ENCODE data around the gene DNAJC4. TPM values are rescaled to one million over a fixed set of nuclear protein-coding genes. Genes with fewer than 3 reads are reported as not detected.

DNAJC4 gene
- total and polyA plus RNA-seq, 9 of the 15 experiments (the other 6 are each of a cell fraction or from before 2014, with no cell fraction given) = 4.0 to 32.6 (median 19.9) TPM

- TF ChIP-seq GTF3C2 (IDR thresholded peaks at IDR 0.05; ENCODE audit: borderline replicate concordance, extremely low read depth, insufficient read length) (no peak), MCM2 (IDR thresholded peaks at IDR 0.05; ENCODE audit: low read depth) (no peak), ZFP30 (CRISPR knock-in tag; IDR thresholded peaks at IDR 0.05; ENCODE audit: borderline replicate concordance) (peak; percentile 60; the same call in 1 of the 2 replicates), ZNF77 (CRISPR knock-in tag; IDR thresholded peaks at IDR 0.05) (peak; percentile 10; the same call in 1 of the 2 replicates), HDAC6 (IDR thresholded peaks at IDR 0.05; ENCODE audit: low read depth, low read length) (no peak), TSC22D4 (tag; IDR thresholded peaks at IDR 0.05) (no peak), ZBTB17 (CRISPR knock-in tag; IDR thresholded peaks at IDR 0.05) (peak; percentile 28; the same call in 1 of the 2 replicates), MLLT1 (IDR thresholded peaks at IDR 0.05) (0 out of 4 replicates have a peak, but pooled peaks of 1 of the 2 experiments have one; percentile 28), TRIM28 (IDR thresholded peaks at IDR 0.05) (no peak), OTX1 (CRISPR knock-in tag; IDR thresholded peaks at IDR 0.05) (0 out of 2 replicates have a peak, but pooled peaks have one; percentile 12), HOMEZ (CRISPR knock-in tag; IDR thresholded peaks at IDR 0.05) (no peak), BRD4 (IDR thresholded peaks at IDR 0.05) (no peak; the same call in 1 of the 2 replicates), ARID4B (CRISPR knock-in tag; IDR thresholded peaks at IDR 0.05) (peak; percentile 65; the same call in 1 of the 2 replicates), UBTF (IDR thresholded peaks at IDR 0.05; ENCODE audit: borderline replicate concordance in 1 of 2, low read depth in 2 of 2, low read length in 2 of 2) (peak in 1 of 2 experiments; percentile 51; a peak in 1 of 4 replicates)
Measured at GRCh38 chr11:64269540-64270220, 39.3 kb downstream of the DNAJC4 start (continued).
